HG03432 (cell line): ENCODE measurements around the gene UBE2U.

Experiments
- ATAC-seq: cut with Tn5 transposase; IDR thresholded peaks from one replicate; pipeline ENCODE4 v1.9.1; 2021; ENCODE audit warnings: mild to moderate bottlenecking, moderate library complexity; ENCODE audit not compliant: unreplicated experiment

Gene UBE2U

GRCh38 chr1:64290420-64290819 lies 87.0 kb downstream of the UBE2U start:
- no peak for ATAC-seq

GRCh38 chr1:64291931-64292330 lies 88.5 kb downstream of the UBE2U start:
- ATAC-seq: no peak

GRCh38 chr1:64292399-64292798 lies 89.0 kb downstream of the UBE2U start:
- no peak for ATAC-seq

- ATAC-seq: no peak
These were observed 90.4 kb downstream of the UBE2U start for GRCh38 chr1:64293820-64294219.

GRCh38 chr1:64295136-64295535 lies 91.7 kb downstream of the UBE2U start:
- no peak for ATAC-seq

- ATAC-seq: no peak
These were observed 92.1 kb downstream of the UBE2U start for GRCh38 chr1:64295561-64295960.

- no peak for ATAC-seq
These were observed 93.0 kb downstream of the UBE2U start for GRCh38 chr1:64296459-64296858.

- no peak for ATAC-seq
These were observed 98.8 kb downstream of the UBE2U start for GRCh38 chr1:64302194-64302593.

- no peak for ATAC-seq
These were observed 99.5 kb downstream of the UBE2U start for GRCh38 chr1:64302971-64303370.

GRCh38 chr1:64304823-64305222 lies 101.4 kb downstream of the UBE2U start:
- ATAC-seq: no peak

GRCh38 chr1:64308866-64309265 lies 105.4 kb downstream of the UBE2U start:
- no peak for ATAC-seq

GRCh38 chr1:64309431-64309831 lies 106.0 kb downstream of the UBE2U start:
- ATAC-seq: no peak

- no peak for ATAC-seq
These were observed 107.3 kb downstream of the UBE2U start for GRCh38 chr1:64310760-64311159.

- no peak for ATAC-seq
These were observed 109.0 kb downstream of the UBE2U start for GRCh38 chr1:64312431-64312830.

- ATAC-seq: no peak
These were observed 112.0 kb downstream of the UBE2U start for GRCh38 chr1:64315402-64315801.
